Keratinocyte (primary cell): ENCODE data around the gene S100A1. TPM values are rescaled to one million over a fixed set of nuclear protein-coding genes. Genes with fewer than 3 reads are reported as not detected.

Source experiments
- DNase-seq: peaks from one replicate; pipeline ENCODE4 v3.0.0-alpha.2; 2011; ENCODE audit warnings: low read depth, missing footprints, low spot score
- FAIRE-seq: peaks from 2 replicates; lab custom pipeline; 2011; peaks lifted over from hg19 to GRCh38; lab: Jason Lieb, UNC
- H2AFZ ChIP-seq: 2 replicates; pipeline ENCODE4 v1.6.0; 2012; ENCODE audit warnings: low read length, control low read depth, inconsistent platforms; ENCODE audit not compliant: control insufficient read depth
- H3K27ac ChIP-seq: 2 replicates; pipeline ENCODE4 v1.5.1; 2011; ENCODE audit warnings: low read length; ENCODE audit not compliant: control insufficient read depth, insufficient read depth
- H3K27me3 ChIP-seq: 3 replicates; pipeline ENCODE4 v1.6.0; 2011; ENCODE audit warnings: low read length; ENCODE audit not compliant: control insufficient read depth, insufficient read depth; ENCODE audit errors: extremely low read depth
- H3K36me3 ChIP-seq, 2 experiments: 2 replicates in 1 of 2; 3 replicates in 1 of 2; pipeline ENCODE4 v1.5.1; 2011; ENCODE audit warnings: low read length in 2 of 2, mild to moderate bottlenecking in 1 of 2; ENCODE audit not compliant: control insufficient read depth in 2 of 2, insufficient read depth in 2 of 2; ENCODE audit errors: extremely low read depth in 1 of 2
- H3K4me1 ChIP-seq: 3 replicates; pipeline ENCODE4 v1.5.1; 2011; ENCODE audit warnings: low read length; ENCODE audit not compliant: control insufficient read depth, insufficient read depth; ENCODE audit errors: extremely low read depth
- H3K4me2 ChIP-seq: 3 replicates; pipeline ENCODE4 v1.6.0; 2011; ENCODE audit warnings: low read depth, low read length; ENCODE audit not compliant: control insufficient read depth, insufficient read depth; ENCODE audit errors: extremely low read depth
- H3K4me3 ChIP-seq, 3 experiments: fragments of 200-600 bp in 1 of 3; sonication (generic) in 1 of 3; 2 replicates in 2 of 3; 3 replicates in 1 of 3; pipeline ENCODE4 v1.5.1; 2011 to 2016; ENCODE audit warnings: low read length in 3 of 3, mild to moderate bottlenecking in 3 of 3, control low read depth in 2 of 3, inconsistent platforms in 1 of 3, low read depth in 1 of 3, mixed read lengths in 1 of 3, mixed run types in 1 of 3, moderate library complexity in 1 of 3; ENCODE audit not compliant: control insufficient read depth in 2 of 3, insufficient read depth in 2 of 3; ENCODE audit errors: extremely low read depth in 1 of 3
- H3K79me2 ChIP-seq: 2 replicates; pipeline ENCODE4 v1.6.0; 2012; ENCODE audit warnings: low read length; ENCODE audit not compliant: control insufficient read depth, insufficient read depth
- H3K9ac ChIP-seq: 3 replicates; pipeline ENCODE4 v1.6.0; 2011; ENCODE audit warnings: low read length; ENCODE audit not compliant: control insufficient read depth, insufficient read depth; ENCODE audit errors: extremely low read depth
- H3K9me1 ChIP-seq: 3 replicates; pipeline ENCODE4 v1.6.0; 2011; ENCODE audit warnings: low read length; ENCODE audit not compliant: control insufficient read depth, insufficient read depth; ENCODE audit errors: extremely low read depth
- H3K9me3 ChIP-seq: 2 replicates; pipeline ENCODE4 v1.5.1; 2012; ENCODE audit warnings: low read depth, low read length; ENCODE audit not compliant: control insufficient read depth
- H4K20me1 ChIP-seq: 3 replicates; pipeline ENCODE4 v1.6.0; 2011; ENCODE audit warnings: low read length; ENCODE audit not compliant: control insufficient read depth, insufficient read depth; ENCODE audit errors: extremely low read depth
- EZH2 ChIP-seq: IDR thresholded peaks from one replicate; pipeline ENCODE4 v1.6.1; 2012; ENCODE audit warnings: inconsistent platforms, mild to moderate bottlenecking, low read length, moderate library complexity
- dilution Hi-C: fragments of 300-500 bp; cut with MboI; formaldehyde crosslinking; loops from one replicate; pipeline ENCODE4 v1.7.0; 2020; ENCODE audit warnings: low sequenced_read_pairs; ENCODE audit not compliant: extremely low pct_ligation_motif_present
- polyA plus RNA-seq, 5 experiments: library from polyadenylated mRNA; depleted of rRNA in 3 of 5; stranded (reverse) in 3 of 5; stranded (forward) in 1 of 5; unstranded in 1 of 5; fragments of >200 nt; gene quantifications; 1 replicate in 1 of 5; 2 replicates in 3 of 5; 3 replicates in 1 of 5; pipeline versions ENCODE4 v1.2.1 to v1.2.3, GENCODE V29; 2011 to 2012; ENCODE audit warnings: missing spikeins in 2 of 5, low read depth in 1 of 5, low replicate concordance in 1 of 5
- TF ChIP-seq, protein P1 (sequence below), 3 experiments: IDR thresholded peaks in 1 of 3; conservative IDR thresholded peaks in 1 of 3; optimal IDR thresholded peaks in 1 of 3; 2 replicates in 2 of 3; 3 replicates in 1 of 3; pipeline versions ENCODE3 to v1.5.1; 2011; ENCODE audit warnings: low read length in 3 of 3, mild to moderate bottlenecking in 3 of 3, moderate library complexity in 2 of 3, control low read depth in 1 of 3, inconsistent platforms in 1 of 3; ENCODE audit not compliant: insufficient read depth in 2 of 3; ENCODE audit errors: extremely low read depth in 1 of 3

The S100A1 gene
- polyA plus RNA-seq, 1 donor (not counting 4 experiments of a cell fraction or from before 2014, with no cell fraction given), result 0.12 TPM

- DNase-seq (no peak), FAIRE-seq (no peak)
- Histone ChIP-seq H3K4me3 (no peak overlapping the region), H3K9ac (no peak overlapping the region), H3K9me1 (no peaks in the 10 kb centered on the region), H3K4me1 (peaks cover 5% of the 10 kb centered on the region), H3K79me2 (no peaks in the 10 kb centered on the region), H3K4me2 (no peak overlapping the region), H3K36me3 (peaks cover 0 to 8% of the 10 kb centered on the region in 2 experiments), H3K27me3 (no peaks in the 10 kb centered on the region), H3K9me3 (no peaks in the 10 kb centered on the region), H2AFZ (no peak overlapping the region), H4K20me1 (no peaks in the 10 kb centered on the region), H3K27ac (peak overlapping the region; percentile 14)
- dilution Hi-C loops, result no loop called here
- TF ChIP-seq, protein P1, sequence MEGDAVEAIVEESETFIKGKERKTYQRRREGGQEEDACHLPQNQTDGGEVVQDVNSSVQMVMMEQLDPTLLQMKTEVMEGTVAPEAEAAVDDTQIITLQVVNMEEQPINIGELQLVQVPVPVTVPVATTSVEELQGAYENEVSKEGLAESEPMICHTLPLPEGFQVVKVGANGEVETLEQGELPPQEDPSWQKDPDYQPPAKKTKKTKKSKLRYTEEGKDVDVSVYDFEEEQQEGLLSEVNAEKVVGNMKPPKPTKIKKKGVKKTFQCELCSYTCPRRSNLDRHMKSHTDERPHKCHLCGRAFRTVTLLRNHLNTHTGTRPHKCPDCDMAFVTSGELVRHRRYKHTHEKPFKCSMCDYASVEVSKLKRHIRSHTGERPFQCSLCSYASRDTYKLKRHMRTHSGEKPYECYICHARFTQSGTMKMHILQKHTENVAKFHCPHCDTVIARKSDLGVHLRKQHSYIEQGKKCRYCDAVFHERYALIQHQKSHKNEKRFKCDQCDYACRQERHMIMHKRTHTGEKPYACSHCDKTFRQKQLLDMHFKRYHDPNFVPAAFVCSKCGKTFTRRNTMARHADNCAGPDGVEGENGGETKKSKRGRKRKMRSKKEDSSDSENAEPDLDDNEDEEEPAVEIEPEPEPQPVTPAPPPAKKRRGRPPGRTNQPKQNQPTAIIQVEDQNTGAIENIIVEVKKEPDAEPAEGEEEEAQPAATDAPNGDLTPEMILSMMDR (optimal IDR thresholded peaks at IDR 0.05 in 1 of 3, IDR thresholded peaks at IDR 0.05 in 1 of 3, conservative IDR thresholded peaks at IDR 0.05 in 1 of 3; ENCODE audit: extremely low read depth in 1 of 3, insufficient read depth in 2 of 3, low read length in 3 of 3), result no peak
- no peak for TF ChIP-seq EZH2
These were observed 31.0 kb upstream of the S100A1 start for GRCh38 chr1:153597206-153597605.

DNA sequence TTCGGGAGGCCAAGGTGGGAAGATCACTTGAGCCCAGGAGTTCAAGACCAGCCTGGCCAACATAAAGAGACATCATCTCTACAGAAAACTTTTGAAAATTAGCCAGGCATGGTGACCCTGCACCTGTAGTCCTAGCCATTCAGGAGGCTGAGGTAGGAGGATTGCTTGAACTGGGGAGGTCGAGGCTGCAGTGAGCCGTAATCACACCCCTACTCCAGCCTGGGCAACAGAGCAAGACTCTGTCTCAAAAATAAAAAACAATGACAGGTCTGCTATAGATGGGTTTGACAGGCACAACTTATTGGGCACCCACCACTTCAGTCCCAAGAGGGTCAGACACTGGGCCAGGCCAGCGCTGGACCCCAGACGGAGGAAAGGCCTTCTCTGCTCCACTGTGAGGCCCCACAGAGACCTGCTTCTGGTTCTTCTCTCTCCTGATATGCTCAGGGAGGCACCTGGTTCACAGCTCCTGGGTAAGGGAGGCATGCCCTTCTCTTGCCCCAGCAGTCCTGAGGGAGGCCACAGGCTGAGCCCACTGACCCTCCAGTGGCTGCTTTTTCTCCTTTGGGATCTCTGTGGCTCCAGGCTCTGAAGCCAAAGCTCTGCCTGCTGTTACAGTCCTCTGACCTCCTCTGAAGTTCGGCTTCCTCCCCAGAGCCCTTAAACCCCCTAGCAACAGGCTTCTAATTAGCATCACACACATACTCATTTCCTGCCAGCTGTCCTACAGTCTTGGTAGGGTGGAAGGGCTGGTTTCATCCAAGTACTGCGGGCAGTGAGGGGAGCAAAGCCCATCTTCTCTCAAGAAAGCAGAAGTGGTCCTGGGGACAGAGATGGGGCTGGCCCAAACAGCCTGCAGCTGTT, 29.7 kb upstream of the S100A1 start:
- Histone ChIP-seq H3K27me3 (no peaks in the 10 kb centered on the region), H3K79me2 (no peaks in the 10 kb centered on the region), H3K27ac (no peak overlapping the region), H3K4me3 (no peak overlapping the region), H3K4me2 (no peak overlapping the region), H3K36me3 (peaks cover 2 to 8% of the 10 kb centered on the region in 2 experiments), H2AFZ (no peak overlapping the region), H3K9me3 (no peaks in the 10 kb centered on the region), H3K9me1 (no peaks in the 10 kb centered on the region), H3K4me1 (peaks cover 5% of the 10 kb centered on the region), H3K9ac (no peak overlapping the region), H4K20me1 (no peaks in the 10 kb centered on the region)
- DNase-seq (no peak), FAIRE-seq (no peak)
- no peak for TF ChIP-seq EZH2
- TF ChIP-seq, protein P1 (optimal IDR thresholded peaks at IDR 0.05 in 1 of 3, IDR thresholded peaks at IDR 0.05 in 1 of 3, conservative IDR thresholded peaks at IDR 0.05 in 1 of 3; ENCODE audit: extremely low read depth in 1 of 3, insufficient read depth in 2 of 3, low read length in 3 of 3), result no peak
- dilution Hi-C loops, result no loop called here
